ENCODE measurements around the gene CLCN7.

Gene CLCN7

GRCh38 chr16:1458977-1459341, 15.9 kb downstream of the CLCN7 start:
- no peak for DNase-seq

- DNase-seq = no peak
Measured at GRCh38 chr16:1458336-1458976, 16.4 kb downstream of the CLCN7 start.

DNA sequence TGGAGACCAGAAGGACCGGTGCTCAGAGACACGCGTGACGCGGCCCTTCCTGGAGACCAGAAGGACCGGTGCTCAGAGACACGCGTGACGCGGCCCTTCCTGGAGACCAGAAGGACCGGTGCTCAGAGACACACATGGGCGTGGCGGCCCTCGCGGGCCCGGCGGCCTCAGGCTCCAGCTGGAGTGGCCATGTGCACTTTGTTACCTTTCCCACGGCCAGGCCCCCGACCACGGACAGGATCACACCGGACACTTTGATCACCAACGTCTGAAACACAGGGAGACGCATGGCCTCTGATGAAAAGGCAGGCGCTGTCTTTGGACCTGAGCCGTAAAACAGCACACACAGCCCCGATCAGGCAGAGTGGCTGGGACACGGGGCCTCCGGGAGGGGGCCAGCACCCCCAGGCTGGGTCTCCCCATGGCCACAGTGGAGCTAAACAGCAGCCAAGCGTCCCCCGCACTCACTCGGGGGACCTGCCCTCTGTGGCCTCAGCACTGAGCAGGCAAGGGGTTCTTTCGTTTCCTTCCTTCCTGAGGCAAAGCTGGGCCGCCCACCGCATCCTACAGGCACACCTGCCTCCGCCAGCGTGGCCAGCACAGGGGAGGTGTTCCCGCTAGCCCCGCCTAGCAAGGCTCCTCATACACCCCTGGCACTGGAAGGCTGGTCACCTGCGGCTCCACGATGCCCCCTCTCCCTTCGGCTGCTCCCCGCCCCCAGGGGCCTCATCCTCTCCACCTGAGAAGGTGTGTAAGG, 17.2 kb downstream of the CLCN7 start:
- no peak for DNase-seq

DNA sequence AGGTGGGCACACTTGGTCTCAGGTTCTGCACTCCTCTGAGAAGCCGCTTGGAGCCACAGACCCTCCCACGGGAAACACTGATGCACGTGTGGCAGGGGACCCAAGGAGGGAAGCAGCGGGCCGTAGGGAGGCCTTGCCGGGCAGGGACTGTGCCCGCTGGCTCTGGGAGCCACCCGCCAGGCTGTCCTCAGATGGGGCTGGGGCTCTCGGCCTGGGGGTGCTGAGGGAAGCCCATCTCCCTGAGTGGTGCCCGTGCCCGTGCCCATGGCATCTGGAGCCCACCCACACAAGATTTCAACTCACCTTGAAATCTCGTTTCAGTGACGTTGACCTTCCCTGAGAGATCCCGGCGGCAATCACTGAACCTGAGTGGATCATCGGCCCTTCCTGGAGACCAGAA, 17.9 kb downstream of the CLCN7 start:
- no peak for DNase-seq

- no peak for DNase-seq
Measured at GRCh38 chr16:1455190-1456171, 19.3 kb downstream of the CLCN7 start.

GRCh38 chr16:1454561-1454960, 20.3 kb downstream of the CLCN7 start:
- DNase-seq = no peak

- DNase-seq = no peak
Measured at GRCh38 chr16:1453316-1453715, 21.5 kb downstream of the CLCN7 start.

GRCh38 chr16:1452530-1452929, 22.3 kb downstream of the CLCN7 start:
- no peak for DNase-seq

- no peak for DNase-seq
Measured at GRCh38 chr16:1451702-1452392, 23.0 kb downstream of the CLCN7 start.

- no peak for DNase-seq
Measured at GRCh38 chr16:1450841-1451240, 24.0 kb downstream of the CLCN7 start.

DNA sequence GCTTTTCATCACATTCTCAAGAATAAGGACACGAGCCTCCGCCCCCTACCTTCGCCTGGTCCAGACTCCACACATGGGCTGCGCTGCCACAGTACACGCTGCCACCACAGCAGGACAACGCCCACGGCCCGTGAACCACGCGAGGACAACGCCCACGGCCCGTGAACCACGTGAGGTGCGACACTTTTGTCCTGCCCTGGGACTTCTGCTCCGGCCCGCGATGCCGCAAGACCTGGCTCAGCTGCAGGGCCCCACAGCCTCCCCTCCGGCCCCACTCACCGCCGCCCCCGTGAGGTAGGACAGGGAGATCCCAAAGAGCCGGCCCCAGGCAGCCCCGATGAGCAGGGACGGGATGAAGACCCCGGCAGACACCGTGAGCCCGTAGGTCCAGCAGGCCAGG, 24.6 kb downstream of the CLCN7 start:
- DNase-seq = no peak

DNA sequence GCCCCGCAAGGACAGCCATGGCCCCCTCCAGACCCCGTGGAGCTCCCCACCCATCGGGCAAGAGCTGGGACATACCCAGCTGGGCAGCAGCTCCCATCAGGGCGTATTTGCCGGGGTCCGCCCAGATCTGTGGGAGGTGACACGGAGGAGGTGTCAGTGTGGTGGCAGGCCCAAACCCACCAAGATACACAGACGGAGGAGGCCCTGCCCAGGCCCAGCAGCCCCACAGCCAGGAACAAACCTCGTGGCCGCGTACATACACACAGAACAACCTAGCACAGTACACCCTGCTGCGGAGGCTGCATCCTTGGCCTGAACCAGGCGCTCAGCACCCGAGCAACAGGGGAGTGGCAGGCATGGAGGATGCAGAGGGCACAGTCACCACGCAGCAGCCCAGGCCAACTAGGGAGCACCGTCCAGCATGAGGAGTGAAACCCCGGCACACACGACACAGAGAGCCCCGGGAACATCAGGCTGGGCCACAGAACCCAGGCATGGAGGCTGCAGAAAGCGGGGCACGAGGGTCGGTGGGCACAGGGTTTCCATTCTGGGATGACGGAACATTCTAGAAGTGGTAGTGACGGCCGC, 25.5 kb downstream of the CLCN7 start:
- DNase-seq = no peak

DNA sequence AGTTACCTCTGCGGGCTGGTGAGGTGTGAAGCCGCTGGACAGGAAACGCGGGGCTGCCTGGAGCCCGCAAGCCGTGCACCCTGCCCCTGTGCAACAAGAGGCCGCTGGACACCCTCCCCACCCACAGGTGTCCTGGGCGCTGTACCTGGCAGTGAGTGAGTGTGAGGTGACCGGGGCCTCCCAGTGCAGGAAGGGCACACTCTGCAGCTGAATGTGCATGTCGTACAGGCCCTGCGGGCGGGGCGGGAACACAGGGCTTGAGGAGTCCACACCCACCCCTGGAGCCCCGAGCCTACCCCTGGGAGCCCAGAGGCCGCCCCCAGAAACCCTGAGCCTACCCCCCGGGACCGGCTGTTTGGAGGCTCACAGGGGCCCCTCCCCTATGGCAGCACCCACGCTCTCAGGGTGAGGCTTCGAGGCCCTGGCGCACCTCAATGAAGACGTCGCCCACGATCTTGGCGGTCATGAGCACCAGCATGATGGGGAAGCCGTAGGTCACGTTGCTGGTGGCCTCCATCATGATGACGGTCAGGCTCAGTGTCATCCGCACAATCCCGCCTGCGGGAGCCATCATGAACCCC, 26.2 kb downstream of the CLCN7 start:
- no peak for DNase-seq

DNA sequence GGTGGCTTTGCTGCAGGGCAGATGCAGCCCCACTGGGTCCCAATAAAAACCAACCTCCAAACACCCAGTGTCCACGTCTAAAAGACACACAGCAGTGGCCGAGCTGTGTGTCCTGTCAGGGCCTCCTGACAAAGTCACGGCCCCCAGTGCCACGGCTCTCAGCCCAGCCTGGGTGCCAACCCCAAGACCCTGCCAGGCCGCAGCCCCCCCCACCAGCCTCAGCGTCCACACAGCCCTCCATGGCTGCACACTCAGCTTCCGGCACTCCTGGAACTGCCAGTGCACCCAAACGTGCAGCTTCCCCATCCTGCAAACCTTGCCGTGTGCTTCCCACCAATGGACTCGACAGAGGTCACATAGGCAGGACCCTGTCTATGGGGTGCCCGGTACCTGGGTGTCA, 26.9 kb downstream of the CLCN7 start:
- no peak for DNase-seq

DNA sequence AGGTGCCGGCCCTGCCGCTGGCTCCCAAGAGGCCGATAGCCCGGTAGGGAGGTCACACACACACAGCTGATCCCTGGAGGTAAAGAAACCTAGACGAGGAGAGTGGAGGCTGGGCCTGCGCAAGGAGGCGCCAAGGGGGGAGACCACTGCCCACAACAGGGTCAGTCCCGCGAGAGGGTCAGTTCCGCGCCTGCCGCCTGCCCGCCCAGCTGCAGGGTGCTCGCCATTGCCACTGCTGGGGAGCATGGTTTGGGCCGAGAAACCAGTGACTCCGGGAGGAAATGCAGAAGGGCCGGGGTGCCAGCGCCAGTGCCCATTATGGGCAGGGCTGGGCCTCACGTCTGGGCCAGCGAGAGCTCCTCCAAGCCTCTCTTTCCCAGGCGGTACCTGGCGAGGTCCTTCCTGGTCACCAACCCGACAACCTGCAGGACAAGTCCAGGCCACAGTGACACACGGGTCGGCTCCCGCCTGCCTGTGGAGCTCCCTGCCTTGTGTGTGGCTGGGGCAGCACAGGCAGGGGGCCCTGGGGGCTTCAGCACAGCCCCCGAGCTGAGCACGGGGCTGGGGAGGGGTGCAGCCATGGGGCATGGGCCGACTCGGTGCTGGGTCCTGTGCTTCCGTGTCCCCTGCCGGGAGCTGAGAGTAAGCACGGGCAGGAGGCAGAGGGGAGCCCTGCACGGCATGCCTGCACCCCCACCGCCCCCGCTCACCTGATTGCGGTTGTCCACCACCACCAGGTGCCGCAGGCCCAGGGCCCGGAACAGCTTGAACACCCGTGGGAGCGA, 28.3 kb downstream of the CLCN7 start:
- DNase-seq = no peak

- DNase-seq = no peak
Measured at GRCh38 chr16:1445518-1446203, 29.2 kb downstream of the CLCN7 start.

DNA sequence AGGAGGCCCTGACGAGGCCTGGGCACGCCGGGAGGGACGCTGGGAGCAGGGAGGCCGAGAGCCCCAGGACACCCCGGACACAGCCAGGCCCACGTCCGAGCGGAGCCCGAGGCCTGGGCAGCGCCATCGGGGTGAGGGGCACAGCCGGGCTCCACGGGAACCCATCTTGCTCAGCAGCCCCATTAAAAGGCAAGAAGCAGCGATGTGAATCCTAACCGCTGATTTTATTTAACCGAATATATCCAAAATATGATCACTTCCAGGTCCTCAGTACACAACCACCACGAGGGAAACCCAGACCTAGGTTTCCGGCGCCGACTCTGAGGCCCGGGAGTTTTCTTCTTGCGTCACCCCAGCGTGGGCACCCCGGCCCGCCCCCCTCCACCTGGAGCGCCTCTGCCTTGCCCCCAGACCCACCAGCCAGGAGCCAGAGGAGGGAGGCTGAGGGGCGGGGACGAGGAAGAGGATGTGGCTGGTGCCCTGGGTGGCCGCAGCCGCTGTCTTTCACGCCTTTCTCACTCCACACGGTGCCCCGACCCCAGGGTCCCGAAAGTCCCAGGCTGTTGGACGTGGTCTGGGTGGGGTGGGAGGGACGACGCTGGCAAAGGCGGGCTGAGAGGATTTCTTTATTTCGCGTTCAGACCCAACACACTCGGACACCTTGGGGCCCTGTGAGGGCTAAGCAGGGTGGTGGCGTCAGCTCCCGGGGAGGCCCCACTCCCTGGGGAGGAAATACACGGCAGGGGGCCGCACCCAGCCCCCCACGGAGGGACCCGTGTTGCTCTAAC, 29.9 kb downstream of the CLCN7 start:
- DNase-seq = no peak

GRCh38 chr16:1443980-1444729, 30.7 kb downstream of the CLCN7 start, which contains the start of gene CCDC154:
Gene CCDC154 (minus strand): TSS chr16:1444556. CDS start chr16:1444322, 234 bp downstream.
- no peak for DNase-seq

DNA sequence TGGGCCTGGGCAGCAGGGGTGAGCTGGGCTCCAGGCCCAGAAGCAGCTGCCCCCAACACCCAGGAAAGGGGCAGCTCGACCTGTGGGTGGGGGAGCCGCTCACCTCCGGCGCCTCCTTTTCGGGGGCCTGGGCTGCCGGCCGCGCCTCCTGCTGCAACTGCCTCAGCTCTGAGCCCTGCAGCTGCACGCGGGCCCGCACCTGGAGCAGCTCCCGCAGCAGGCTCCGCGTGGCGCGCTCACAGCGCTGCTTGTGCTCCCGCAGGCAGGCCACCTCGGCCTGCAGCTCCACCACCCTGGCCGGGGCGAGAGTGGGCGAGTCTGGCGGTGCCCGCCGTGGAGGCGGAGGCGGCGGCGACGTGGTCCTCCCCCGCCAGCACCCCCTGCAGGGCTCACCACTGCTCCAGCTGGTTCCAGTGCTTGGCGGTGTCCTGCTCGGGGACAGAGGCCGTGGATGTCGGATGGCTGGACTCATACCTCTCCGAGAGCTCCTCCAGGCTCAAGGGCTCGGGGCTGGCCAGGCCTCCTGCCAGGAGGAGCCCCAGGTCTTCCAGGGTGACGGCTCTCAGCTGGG, 31.3 kb downstream of the CLCN7 start:
- DNase-seq = no peak

All from NCI-H2029 (cell line).